ENCODE results near the gene NLGN3.

DNA sequence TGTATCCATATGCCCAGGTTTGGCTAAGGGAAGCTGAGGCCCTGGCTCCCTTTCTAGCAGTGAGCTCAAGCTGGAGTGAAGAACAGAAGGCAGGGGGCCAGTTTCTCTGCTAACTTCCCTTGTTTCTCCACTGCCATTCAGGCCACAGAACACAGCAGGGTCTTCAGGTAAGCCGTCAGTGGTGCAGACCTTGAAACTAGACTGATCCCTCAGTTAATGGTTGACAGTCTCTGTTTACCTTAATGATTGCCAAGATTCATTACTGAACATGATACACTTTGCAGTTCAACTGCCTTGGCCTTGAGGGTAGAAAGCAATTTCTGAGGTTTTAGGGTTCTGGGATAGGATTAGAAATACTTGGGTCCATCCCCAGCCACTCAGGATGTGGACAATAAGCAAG lies 69.5 kb downstream of the NLGN3 start:
- TF ChIP-seq, protein P1, sequence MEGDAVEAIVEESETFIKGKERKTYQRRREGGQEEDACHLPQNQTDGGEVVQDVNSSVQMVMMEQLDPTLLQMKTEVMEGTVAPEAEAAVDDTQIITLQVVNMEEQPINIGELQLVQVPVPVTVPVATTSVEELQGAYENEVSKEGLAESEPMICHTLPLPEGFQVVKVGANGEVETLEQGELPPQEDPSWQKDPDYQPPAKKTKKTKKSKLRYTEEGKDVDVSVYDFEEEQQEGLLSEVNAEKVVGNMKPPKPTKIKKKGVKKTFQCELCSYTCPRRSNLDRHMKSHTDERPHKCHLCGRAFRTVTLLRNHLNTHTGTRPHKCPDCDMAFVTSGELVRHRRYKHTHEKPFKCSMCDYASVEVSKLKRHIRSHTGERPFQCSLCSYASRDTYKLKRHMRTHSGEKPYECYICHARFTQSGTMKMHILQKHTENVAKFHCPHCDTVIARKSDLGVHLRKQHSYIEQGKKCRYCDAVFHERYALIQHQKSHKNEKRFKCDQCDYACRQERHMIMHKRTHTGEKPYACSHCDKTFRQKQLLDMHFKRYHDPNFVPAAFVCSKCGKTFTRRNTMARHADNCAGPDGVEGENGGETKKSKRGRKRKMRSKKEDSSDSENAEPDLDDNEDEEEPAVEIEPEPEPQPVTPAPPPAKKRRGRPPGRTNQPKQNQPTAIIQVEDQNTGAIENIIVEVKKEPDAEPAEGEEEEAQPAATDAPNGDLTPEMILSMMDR (IDR thresholded peaks at IDR 0.05; ENCODE audit: borderline replicate concordance, extremely low read depth, low read length, poor library complexity, severe bottlenecking) = no peak
- TF ChIP-seq EZH2 (IDR thresholded peaks at IDR 0.05; ENCODE audit: borderline replicate concordance, low read depth, low read length, severe bottlenecking) = no peak
